Kasumi-1 (cell line): ENCODE measurements around the gene HORMAD2.

Experiments
- DNase-seq, 2 experiments: peaks; one replicate each; lab custom pipeline; 2025; lab: John Stamatoyannopoulos, UW

Gene HORMAD2, protein sequence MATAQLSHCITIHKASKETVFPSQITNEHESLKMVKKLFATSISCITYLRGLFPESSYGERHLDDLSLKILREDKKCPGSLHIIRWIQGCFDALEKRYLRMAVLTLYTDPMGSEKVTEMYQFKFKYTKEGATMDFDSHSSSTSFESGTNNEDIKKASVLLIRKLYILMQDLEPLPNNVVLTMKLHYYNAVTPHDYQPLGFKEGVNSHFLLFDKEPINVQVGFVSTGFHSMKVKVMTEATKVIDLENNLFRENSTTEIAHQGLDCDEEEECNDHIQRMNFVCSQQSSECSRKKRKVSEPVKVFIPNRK

DNA sequence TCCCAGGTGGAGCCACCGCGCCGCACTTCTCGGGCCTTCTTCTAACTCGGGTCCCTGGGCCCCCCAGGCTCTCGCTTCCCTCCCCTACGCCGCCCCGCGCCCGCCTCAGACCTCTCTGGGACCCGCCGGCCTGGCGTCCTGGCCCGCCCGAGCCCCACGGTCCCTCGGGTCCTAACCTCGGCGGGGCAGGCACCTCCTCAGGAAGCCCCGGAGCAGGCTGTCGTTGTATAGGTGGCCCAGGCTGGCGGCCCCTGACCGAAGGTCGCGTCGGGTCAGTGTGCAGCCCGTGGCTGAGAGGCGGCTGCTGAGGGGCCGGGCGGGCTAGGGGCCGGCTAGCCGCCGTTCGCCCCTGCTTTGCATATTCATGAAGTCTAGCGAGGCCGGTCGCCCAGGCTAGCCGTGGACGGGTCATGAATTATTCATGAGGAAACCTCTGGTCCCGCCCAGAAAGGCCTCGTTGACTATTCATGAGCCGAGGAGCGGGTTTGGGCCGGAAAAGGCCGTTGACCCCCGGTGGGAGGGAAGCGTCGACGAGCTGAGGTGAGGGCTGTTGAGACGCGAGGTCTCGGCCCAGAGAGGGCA, at the start of gene HORMAD2:
Gene HORMAD2 (plus strand): TSS at position 513 of the 582 bp plus-strand sequence. CDS start 13,489 bp downstream, outside the sequence.
- DNase-seq: no peak

DNA sequence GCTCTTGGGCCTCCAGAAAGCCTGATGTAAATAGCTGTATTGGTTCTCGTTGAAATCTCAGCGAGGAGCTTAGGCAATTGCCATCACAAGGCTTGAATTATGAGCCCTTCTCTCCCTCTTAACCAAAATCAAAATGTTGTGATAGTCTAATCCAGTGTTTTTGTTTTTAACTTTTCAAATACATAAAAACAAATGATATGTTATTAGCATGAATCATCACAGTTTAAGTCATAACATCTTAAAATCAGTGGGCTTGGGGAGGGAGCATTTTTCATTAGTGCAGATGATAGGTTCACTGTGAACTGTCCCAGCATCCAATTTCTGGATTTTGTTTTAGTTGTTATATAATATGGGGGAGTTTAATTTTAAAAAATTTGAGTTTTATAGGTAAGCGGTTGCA, 48.9 kb upstream of the HORMAD2 start:
- DNase-seq: no peak

DNA sequence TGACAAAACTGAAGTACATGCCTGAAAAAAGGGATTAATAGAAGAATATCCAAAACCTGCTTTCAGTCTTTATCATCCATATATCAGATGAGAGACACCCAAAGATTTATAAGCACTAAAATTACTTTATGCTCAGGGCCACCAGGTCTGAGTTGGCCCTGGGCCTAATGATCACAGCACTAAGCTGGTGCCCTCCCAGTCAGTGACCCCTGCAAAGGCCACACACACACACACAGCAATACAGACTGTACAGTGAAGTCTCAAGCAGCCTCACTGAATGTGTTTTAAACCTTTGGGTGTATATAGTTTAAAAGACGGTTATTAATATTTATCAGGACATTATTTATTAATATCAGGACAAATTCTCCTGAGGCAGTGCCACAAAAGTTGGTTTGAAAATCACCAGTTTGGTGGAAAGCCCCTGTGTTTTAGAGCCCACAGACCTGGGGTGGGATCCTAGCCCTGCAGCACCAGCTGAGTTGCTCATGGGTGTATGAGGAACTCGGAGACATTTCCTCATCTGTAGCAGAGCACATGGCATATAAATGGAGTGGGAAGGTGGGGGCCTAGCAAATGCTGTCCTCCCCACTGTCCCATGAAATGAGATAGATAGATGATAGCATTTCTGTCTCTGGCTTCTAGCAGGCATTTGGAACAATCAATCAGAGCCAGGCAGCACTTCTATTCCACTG, 48.4 kb upstream of the HORMAD2 start:
- DNase-seq: no peak

DNA sequence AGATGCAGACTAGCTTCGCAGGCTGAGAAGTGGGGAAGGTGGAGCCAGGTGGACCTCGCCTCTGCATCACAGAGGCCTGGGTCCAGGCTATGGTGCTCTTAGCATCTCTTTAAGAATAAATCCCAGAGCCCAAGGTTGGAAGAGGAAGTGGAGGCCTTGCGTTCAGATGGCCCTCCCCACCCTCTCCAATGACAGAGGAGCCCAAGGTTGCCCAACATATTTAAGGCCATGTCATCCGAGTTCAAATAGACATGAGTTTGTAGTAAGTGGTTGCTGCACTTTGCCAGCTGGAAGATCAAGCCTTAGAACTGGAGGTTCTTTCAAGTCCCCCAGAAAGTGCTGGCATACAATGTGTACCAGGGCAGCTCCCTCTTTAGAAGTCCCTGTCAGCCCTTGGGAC, 47.1 kb upstream of the HORMAD2 start:
- DNase-seq: no peak

DNA sequence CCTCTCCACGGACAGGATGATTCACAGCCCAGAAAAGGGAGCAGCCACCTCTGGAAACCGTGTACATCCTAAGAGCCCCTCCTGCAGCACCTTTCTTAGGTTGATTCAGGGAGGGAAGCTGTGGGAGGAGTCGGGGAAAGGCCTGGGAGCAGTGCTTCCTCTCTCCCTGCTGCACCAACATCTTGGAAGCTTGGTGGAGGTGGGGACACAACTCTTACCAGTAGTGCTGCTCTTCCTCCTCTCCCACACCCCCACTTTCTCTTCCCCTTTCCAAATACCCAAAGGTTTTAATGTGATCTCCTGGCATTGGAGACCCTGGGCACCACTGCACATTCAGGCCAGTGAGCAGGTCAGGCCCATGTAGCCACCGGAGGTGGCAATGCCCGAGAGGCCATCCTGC, 46.4 kb upstream of the HORMAD2 start:
- DNase-seq: no peak

DNA sequence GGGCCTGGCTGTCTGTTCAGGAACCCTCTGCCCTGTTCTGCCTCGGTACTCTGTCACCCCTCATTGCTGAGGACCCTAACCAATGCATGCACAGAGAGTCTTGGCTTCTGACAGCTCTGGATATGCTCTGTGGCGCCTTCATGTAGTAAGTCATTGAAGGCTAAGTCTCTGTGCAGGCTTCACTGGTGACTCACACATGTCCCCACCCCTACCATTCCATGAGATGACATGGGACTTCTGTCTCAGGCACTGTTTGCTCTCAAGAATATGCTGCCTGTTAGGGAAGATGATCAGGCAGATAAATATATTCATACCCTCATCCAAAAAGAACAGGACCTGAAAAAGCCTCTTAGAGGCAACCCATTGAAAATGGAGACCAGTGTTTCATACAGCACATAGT, 43.6 kb upstream of the HORMAD2 start:
- DNase-seq: no peak

DNA sequence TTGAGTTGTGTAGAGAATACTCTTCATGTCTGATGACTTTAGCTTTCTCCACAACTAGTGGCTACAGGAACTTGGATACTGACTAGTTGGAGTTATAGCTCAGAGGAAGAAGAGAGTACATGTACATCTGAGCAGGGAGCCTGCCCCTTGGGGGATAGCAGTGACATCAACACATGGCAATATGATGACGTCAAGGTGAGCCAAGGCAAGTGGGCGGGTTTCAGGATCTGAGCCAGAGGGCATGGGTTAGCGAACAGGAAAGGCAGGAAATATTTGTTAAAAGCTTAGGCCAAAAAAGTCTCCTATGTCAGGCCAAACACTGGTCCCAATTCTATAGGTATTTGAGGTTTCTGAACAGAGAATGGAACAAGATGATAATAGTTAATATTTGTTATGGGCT, 42.0 kb upstream of the HORMAD2 start:
- DNase-seq: no peak

DNA sequence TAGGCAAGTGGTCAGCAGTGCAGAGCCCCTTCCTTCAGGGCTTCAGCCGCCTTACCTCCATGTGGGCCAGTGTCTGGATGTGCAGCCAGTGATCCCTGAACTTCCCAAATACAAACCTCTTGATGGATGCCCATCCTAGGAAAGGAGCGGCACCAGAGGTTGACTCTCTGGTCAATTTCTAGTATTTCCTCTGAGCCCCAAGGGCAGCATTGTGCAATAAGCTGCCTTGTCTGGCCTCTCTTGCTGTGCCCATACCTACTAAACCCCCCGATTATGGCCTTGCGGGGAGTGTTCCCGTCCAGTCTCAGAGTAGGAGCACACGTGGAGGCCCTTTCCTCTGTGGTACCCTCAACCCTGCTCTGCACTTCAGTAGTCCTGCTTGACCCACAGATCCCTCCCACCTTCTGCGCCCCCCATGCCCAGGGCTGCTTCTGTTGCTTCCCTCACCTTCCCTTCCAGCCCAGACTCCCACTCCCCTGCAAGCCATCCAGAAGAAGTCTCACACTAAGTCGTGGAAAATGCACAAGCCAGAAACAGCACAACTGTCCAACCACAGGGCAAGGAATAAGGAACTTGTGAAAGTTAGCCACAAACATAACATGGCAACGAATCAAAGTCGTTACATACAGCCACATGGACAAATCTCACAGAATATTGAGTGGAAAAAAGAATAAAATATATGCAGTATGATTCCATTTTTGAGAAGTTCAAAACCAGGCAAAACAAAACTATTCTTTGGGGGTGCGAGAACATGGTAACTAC, 39.6 kb upstream of the HORMAD2 start:
- DNase-seq: peak; percentile 18 to 26

DNA sequence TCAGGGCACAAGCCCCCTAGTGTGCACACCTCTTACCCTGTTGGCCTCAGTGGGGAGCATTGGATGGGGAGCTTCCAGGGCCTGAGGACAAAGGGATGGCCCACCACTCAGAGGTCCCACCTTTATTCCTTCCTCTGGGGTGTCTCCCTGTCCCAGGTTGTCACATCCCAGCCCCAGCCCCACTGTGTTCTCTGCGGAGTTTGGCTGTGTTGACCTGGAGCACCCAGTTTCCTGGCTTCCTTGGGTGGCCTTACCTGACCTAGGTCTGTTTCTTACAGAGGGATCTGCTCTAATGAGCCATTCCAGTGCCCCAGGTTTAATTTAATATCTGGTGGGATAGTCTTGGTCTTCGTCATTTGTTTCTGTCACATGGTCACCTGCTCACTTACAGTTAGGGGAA, 38.8 kb upstream of the HORMAD2 start:
- DNase-seq: no peak

DNA sequence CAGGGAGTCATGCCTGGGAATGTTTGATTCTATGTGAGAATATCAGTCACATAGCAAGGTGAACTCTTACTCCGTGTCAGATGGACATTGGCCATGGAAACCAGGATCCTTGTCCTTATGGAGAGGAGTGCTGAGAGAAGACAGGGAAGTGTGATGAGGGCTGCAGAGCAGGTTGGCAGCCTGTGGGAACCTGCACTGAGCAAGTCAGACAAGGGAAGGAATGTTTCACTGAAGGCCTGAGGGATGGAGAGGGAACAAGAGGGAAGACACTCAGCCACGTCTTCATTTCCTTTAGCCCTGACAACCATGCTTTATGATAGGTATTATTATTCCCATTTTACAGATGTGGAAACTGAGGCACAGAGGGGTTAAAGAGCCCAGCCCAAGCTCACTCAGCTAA, 38.4 kb upstream of the HORMAD2 start:
- DNase-seq: no peak

DNA sequence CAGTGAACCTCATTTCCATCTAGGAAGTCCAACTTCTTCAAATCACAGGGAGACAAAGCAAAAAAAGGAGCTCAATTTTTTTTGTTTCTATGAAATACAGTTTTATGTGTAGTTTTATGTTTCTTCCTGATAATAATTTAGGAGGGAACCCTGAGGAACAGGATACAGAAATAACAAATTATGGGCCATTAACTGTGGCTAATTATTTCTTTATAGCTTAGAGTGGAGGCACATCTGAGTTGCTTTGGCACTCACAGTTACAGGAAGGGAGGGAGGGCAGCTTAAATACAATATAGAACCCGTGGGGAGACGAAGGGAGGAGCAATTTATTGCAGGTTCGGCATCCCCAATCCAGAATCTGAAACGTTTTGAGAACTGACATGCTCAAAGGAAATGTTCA, 37.1 kb upstream of the HORMAD2 start:
- no peak for DNase-seq

DNA sequence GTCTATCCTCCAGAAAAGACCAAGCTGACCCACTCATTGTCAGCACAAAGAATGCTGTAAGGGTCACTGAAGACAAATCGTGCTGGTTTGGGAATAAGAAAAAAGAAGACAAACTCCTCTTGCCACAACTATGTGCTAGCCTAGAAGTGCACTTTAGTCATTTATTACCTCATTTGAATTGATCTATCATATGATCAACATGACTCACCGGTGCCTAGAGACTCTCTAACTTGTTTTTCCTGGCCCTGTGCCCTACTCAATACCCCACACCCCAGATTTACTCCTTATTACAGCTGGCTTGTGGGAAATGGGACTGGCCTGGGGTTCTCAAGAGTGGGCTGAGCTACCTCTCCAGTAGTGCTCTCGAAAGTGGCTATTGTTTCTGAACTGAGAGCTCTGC, 35.9 kb upstream of the HORMAD2 start:
- DNase-seq: no peak

DNA sequence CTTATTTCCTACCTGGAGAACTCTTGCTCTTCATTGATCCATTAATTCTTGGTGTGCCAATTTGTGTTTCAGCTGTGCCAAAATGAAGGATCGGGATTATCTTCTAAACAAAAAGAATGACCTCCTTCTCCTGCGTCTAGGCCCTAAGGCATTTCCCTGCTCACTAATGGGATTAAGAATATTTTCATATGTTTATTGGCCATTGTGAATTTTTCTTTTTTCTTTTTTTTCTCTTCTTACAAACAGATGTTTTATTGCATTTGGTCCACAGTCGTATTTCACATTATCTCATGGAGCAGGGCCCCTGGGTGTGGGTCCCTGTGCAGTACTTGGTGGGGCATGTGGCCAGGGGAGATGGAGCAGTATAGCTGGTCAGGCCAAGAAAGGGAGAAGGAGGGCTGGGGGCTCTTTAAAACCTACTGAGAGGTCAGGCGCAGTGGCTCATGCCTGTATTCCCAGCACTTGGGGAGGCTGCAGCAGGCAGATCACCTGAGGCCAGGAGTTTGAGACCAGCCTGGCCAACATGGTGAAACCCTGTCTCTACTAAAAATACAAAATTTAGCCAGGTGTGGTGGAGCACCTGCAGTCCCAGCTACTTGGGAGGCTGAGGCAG, 35.3 kb upstream of the HORMAD2 start:
- DNase-seq: no peak

DNA sequence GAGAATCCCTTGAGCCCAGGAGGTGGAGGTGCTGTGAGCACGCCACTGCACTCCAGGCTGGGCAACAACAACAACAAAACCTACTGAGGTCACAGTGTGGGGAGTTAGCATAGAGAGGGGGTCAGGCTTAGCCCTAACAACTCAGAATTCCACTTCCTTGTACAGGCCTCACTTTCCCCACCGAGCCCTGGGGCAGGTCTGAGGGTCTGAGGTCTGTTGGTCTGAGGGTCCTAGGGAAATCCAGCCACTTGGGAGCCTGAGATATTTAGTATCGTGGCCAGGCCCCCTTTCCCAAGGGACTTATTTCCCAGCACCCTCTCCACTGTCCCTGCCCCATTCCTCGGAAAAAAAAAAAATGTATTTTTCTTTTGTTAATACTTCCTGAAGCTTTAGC, 34.8 kb upstream of the HORMAD2 start:
- no peak for DNase-seq

DNA sequence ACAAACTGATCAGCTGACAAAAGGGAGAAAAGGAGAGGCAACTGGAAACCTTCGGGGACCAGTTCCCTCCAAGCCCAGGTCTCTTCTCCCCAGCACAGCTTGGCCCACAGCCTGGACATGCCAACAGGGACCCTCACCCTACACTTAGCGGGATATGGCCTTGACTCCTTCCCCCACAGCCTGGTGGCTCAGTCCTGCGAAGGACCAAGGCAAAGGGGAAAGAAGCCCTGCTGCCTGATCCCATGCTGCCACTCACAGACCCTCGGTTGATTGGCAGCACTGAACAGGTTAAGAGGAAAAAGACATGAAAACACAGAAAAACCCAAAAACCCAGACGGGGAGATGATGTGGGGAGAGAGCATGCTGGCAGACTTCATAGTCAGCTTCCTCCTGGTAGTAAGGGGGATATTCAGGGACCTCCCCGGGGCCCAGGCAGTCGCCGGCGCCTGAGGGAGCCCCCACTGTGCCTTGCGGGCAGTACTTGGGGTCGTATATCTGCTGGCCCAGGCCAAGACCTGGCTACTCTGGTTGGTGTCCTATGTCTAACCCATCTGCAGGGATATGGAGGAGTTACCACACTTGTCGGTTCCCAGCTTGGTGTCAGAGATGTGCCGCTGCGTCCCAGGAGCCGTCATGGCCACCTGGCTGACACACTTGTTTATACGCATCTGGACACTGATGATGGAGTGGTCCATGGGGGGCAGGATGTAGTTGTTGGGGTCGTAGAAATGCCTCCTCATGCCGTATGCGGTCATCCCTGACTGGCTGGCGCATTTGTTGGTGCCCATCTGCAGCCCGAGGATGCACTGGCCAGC, 34.2 kb upstream of the HORMAD2 start:
- DNase-seq: no peak

DNA sequence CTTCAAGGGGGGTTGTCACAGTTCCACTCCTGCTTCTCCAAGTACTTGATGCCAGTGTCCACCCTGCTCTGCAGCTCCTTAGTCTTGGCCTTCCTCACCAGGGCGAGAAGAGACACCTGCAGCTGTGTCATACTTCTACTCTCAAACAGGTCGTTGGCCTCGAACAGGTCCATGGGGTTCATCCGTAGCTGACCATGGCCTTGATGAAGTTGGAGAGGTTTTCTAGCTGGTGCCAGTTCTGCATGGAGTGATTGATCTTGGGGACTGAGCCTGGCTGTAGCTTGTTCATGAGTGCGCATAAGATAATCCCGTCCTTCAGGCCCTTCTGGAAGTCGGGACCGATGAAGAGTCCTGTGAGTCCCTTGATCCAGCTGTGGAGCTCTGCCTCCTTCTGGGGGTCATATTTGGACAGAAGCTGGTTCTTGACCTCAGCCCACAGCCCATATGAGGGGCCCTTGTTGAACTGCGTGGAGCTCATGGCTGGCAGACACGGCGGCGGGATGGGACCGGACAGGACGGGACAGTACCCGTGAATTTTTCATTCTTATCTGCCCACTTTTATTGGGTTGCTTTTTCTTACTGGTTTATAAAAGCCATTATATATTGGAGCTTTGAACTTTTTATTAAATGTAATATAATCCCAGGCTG, 33.4 kb upstream of the HORMAD2 start:
- DNase-seq: no peak

DNA sequence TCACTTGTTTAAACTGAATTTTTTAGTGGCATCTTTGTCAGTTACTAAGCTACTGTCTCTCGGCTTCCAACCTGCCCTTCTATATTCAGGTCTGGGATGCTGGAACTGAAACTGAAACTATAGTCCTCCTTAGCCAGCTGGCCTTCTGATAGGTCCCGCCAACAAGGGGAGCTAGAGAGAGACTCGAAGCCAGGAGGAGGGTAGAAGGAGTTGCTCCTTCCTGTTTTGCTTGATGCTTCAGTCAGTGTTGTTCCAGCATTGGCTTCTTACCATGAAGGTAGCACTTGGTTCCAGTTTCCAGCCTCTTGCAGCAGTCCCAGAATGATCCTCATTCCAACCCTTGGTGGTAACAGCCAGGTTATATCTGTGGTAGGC, 32.9 kb upstream of the HORMAD2 start:
- DNase-seq: peak in 1 of 2 experiments; percentile 4

DNA sequence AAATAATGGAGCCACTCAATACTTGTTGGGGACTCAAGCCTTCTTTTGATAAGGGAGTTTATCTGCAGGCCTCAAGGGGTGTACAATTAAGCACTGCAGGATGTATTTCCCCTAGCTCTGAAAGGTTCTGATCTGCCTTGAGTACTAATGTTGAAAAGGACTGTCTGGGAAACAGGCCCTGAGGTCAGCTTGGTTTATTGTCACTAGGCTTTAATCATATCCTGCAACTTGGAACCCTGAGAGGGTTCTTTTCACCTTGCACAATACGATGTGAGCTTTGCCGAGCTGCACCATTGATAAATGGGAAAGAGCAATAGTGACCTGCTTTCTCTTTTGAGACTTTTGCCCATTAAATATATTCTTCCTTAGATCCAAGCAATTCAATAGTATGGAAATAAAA, 31.6 kb upstream of the HORMAD2 start:
- DNase-seq: no peak

DNA sequence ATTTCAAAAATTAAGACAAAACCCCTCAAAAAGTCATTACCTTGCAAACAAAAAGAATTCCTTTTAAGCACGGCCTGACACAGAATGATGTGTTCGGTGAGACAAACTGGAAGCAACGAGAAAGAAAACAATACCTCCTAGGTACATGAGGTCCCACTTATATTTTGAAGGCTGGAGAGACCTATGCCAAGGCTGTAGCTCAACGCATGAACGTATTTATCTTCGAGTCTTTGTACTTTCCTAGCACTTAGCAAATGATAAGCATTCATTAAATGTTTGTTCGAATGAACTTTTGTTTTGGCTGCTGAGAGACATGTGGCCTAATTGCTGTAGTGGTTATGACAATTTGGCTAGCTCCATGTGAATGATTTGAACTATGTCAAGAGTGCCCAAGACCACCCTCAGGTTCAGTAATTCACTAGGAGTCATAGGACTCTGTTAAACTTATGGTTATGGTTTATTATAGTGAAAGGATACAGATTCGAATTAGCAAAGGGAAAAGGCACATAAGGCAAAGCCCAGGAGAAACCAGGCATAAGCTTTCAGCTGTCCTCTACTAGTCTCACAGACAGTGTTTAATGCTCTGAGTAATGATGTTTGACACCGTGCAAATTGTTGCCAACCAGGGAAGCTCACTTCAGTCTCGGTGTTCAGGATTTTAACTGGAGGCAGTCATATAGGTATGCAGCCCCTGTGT, 26.0 kb upstream of the HORMAD2 start:
- DNase-seq: no peak

DNA sequence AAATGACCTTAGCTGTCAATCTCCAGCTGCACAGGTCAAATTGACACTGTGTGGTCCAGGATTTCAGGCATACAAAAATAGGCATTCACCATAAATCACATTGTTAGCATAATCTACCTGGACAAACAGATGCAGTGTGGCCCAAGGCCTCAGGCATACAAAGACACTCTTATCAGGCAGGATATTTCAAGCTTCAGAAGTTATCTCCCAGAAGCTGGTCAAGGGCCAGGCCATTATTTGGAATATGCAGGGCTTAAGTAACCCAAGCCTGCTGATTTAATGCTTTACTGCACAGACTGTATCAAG, 25.5 kb upstream of the HORMAD2 start:
- DNase-seq: no peak

DNA sequence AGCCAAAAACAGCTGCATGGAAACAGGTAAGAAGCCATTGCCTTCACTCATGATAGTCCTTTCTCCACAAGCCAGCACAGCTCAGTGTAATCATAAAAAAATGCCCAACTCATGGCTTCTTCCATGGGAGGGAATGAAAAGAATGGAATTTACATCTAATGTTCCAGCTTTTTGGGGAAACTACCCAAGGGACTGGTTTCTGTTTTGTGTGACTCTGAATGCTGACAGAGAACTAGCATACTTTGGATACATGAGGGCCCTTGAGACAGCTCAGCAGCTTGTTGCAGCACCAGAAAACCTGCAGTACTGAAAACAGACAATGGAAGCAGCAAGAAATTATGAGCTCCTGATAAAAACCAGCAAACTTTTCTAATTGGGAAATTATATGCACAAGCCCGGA, 24.2 kb upstream of the HORMAD2 start:
- DNase-seq: no peak
